ENCODE results near the gene BLVRB. TPM values are rescaled to one million over a fixed set of nuclear protein-coding genes. Genes with fewer than 3 reads are reported as not detected.

BLVRB gene
- total RNA-seq, 1 experiment from 2014 or later = 113 TPM

DNA sequence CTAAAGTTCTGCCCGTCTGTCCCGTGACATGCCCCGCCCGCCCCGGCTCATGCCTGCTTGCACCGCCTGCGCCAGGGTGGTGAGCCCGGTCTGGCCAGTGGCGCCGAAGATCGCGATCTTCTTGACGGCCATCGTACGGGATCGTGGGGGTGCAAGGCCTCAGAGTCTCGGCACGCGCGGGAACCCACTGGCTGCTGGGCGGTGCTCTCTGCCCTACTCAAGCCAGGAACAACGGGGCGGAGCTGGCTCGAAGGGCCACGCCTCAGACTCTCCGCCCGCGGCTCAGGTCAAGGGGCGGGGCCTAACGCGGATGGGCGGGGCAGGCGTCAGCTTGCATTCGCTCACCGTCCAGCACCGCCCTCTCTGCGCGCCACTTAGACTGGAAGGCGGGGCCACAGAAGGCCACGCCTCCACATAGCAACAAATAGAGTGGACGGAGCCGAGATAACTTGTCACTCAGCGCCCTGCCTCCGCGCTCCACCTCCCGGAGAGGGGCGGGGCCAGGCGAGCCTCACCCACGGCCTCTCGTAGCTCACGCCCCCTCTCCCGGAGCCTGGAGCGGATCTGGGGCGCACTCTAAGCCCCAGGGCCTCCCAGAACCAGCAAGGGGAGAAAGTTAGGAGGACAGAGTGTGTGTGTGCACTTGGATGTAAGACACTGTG is at the start of gene BLVRB (continued):
- TF ChIP-seq ELF1 (IDR thresholded peaks at IDR 0.05; ENCODE audit: borderline replicate concordance, low read depth) (no peak), CTCF (IDR thresholded peaks at IDR 0.05 in 2 of 3, conservative IDR thresholded peaks at IDR 0.05 in 1 of 3; ENCODE audit: borderline replicate concordance in 1 of 3, insufficient read depth in 1 of 3, low read depth in 2 of 3, low read length in 2 of 3) (no peak)

DNA sequence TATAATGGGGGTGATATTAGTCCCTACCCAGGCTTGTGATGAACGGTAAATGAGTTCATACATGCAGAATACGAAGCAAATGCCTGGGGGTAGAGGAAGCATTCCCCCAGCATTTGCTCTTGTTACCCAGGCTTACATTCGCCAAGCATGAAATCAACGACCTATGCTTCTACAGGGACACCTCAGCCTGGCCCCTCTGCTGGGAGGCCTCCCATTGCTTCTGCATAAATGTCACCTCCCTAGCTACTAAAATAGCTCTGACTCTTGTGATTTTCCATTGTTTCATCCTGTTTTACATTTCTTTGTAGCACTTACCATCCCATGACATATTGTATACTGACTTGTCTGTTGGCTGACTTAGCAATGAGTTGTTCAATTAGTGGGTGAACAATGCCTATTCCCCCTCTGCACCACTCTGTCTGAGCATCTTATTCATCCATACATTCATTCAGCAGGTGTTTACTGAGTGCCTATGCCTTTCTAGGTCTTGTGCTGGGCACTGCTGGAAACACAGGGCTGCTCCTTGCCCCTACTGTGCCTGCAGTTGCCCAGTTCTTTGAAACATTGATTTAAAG is 48.3 kb upstream of the BLVRB start:
- H4K20me1 ChIP-seq (ENCODE audit: insufficient read depth) = no peaks in the 10 kb centered on the region
- H2AFZ ChIP-seq (ENCODE audit: low read depth, low read length, poor library complexity, severe bottlenecking) = no peak overlapping the region
- ATAC-seq (no peak), DNase-seq (ENCODE audit: low read depth, low spot score) (no peak)
- H3K9me3 ChIP-seq (ENCODE audit: control insufficient read depth in 1 of 2, insufficient read depth in 1 of 2, low read depth in 1 of 2, low read length in 2 of 2) = no peaks in the 10 kb centered on the region
- no peaks in the 10 kb centered on the region for H3K79me2 ChIP-seq (ENCODE audit: insufficient read depth, low read length)
- no peak overlapping the region for H3K27ac ChIP-seq (ENCODE audit: low read depth, low read length)
- no peak overlapping the region for H3K9ac ChIP-seq (ENCODE audit: low read length)
- H3K9me2 ChIP-seq (ENCODE audit: insufficient read depth) = no peaks in the 10 kb centered on the region
- TF ChIP-seq EZH2phosphoT487 (IDR thresholded peaks at IDR 0.05; ENCODE audit: borderline replicate concordance) (no peak), CEBPB (IDR thresholded peaks at IDR 0.05; ENCODE audit: low read depth) (no peak), POLR2AphosphoS5 (IDR thresholded peaks at IDR 0.05; ENCODE audit: low read depth, low read length) (no peak), TCF7L2 (IDR thresholded peaks at IDR 0.05; ENCODE audit: borderline replicate concordance, extremely low read depth, insufficient read depth, insufficient read length) (no peak), EZH2 (IDR thresholded peaks at IDR 0.05) (no peak), POLR2A (IDR thresholded peaks at IDR 0.05; ENCODE audit: borderline replicate concordance, extremely low read depth, insufficient read depth, insufficient read length) (no peak), ZFX (IDR thresholded peaks at IDR 0.05) (no peak), SIN3A (IDR thresholded peaks at IDR 0.05; ENCODE audit: low read depth) (no peak)
- TF ChIP-seq, protein P1, sequence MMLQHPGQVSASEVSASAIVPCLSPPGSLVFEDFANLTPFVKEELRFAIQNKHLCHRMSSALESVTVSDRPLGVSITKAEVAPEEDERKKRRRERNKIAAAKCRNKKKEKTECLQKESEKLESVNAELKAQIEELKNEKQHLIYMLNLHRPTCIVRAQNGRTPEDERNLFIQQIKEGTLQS (IDR thresholded peaks at IDR 0.05) = no peak
- TF ChIP-seq, protein P2, sequence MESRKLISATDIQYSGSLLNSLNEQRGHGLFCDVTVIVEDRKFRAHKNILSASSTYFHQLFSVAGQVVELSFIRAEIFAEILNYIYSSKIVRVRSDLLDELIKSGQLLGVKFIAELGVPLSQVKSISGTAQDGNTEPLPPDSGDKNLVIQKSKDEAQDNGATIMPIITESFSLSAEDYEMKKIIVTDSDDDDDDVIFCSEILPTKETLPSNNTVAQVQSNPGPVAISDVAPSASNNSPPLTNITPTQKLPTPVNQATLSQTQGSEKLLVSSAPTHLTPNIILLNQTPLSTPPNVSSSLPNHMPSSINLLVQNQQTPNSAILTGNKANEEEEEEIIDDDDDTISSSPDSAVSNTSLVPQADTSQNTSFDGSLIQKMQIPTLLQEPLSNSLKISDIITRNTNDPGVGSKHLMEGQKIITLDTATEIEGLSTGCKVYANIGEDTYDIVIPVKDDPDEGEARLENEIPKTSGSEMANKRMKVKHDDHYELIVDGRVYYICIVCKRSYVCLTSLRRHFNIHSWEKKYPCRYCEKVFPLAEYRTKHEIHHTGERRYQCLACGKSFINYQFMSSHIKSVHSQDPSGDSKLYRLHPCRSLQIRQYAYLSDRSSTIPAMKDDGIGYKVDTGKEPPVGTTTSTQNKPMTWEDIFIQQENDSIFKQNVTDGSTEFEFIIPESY (IDR thresholded peaks at IDR 0.05; ENCODE audit: extremely low read depth, insufficient replicate concordance, low read length) = no peak
- ChIA-PET POLR2A (no interaction called here), RAD21 (ENCODE audit: low non-redundant PET in 1 of 2, low total read pairs in 2 of 2, uncharacterized antibody in 2 of 2, unreplicated experiment in 2 of 2) (no interaction called here), CTCF (interaction anchor here (0.8 kb wide), 1 partner anchor 10 kb away, joined by 3 read pairs; no protein-coding TSS in a partner anchor)
- no peaks in the 10 kb centered on the region for H3K27me3 ChIP-seq (ENCODE audit: insufficient read depth, low read length)
- no TSS peak for BruUV-seq (replicated peaks)
- no peaks in the 10 kb centered on the region for H3K4me1 ChIP-seq (ENCODE audit: control insufficient read depth in 1 of 2, insufficient read depth in 2 of 2, low read length in 2 of 2)
- intact Hi-C loops (cut with micrococcal nuclease) = no loop called here
- no peaks in the 10 kb centered on the region for H3K36me3 ChIP-seq (ENCODE audit: control insufficient read depth in 1 of 2, insufficient read depth in 2 of 2, low read length in 2 of 2)
- H3K4me2 ChIP-seq (ENCODE audit: low read length) = no peak overlapping the region
- H3K4me3 ChIP-seq (replicated peaks in 1 of 2; ENCODE audit: low read depth in 1 of 2, low read length in 2 of 2) = no peak overlapping the region
